DND-41 (cell line): ENCODE results near the gene STX16.

ENCODE experiments used
- ATAC-seq: fragments of 200-7000 bp; cut with Tn5 transposase; 3 replicates; pipeline ENCODE4 v1.9.1; 2021; ENCODE audit warnings: low read depth; ENCODE audit not compliant: insufficient read depth
- DNase-seq: peaks from one replicate; pipeline ENCODE4 v3.0.0-alpha.2; 2020
- H2AFZ ChIP-seq: 2 replicates; pipeline ENCODE4 v1.6.0; 2012; ENCODE audit warnings: low read depth, low read length
- H3K27ac ChIP-seq: 2 replicates; pipeline ENCODE4 v1.5.1; 2012; ENCODE audit warnings: low read length, inconsistent platforms
- H3K27me3 ChIP-seq: fragments of 200-600 bp; sonication (generic); 2 replicates; pipeline ENCODE4 v1.6.0; 2012; ENCODE audit warnings: low read length, mild to moderate bottlenecking, inconsistent platforms; ENCODE audit not compliant: insufficient read depth, poor library complexity
- H3K36me3 ChIP-seq: 2 replicates; pipeline ENCODE4 v1.5.1; 2012; ENCODE audit warnings: low read length, inconsistent platforms; ENCODE audit not compliant: insufficient read depth
- H3K4me1 ChIP-seq: 2 replicates; pipeline ENCODE4 v1.5.1; 2012; ENCODE audit warnings: mild to moderate bottlenecking, low read length; ENCODE audit not compliant: insufficient read depth
- H3K4me2 ChIP-seq: 2 replicates; pipeline ENCODE4 v1.6.0; 2012; ENCODE audit warnings: mild to moderate bottlenecking, moderate library complexity, low read length, inconsistent platforms; ENCODE audit not compliant: insufficient read depth
- H3K4me3 ChIP-seq, 2 experiments: fragments of 200-600 bp in 1 of 2; shearing (Covaris generic) in 1 of 2; 2 replicates each; pipeline ENCODE4 v1.5.1; 2012 to 2016; ENCODE audit warnings: inconsistent platforms in 2 of 2, low read length in 2 of 2, mild to moderate bottlenecking in 2 of 2, low read depth in 1 of 2, moderate library complexity in 1 of 2
- H3K79me2 ChIP-seq: 2 replicates; pipeline ENCODE4 v1.6.0; 2012; ENCODE audit warnings: low read length, inconsistent platforms; ENCODE audit not compliant: insufficient read depth
- H3K9ac ChIP-seq: 2 replicates; pipeline ENCODE4 v1.6.0; 2012; ENCODE audit warnings: low read depth, mild to moderate bottlenecking, inconsistent platforms, low read length, moderate library complexity
- H3K9me3 ChIP-seq: 2 replicates; pipeline ENCODE4 v1.5.1; 2012; ENCODE audit warnings: low read length, moderate library complexity, mild to moderate bottlenecking, inconsistent platforms; ENCODE audit not compliant: insufficient read depth, severe bottlenecking
- H4K20me1 ChIP-seq: 2 replicates; pipeline ENCODE4 v1.6.0; 2012; ENCODE audit warnings: low read length; ENCODE audit not compliant: insufficient read depth
- EZH2 ChIP-seq: IDR thresholded peaks from 3 replicates; pipeline ENCODE4 v1.6.1; 2012; ENCODE audit warnings: borderline replicate concordance, low read depth, mild to moderate bottlenecking, moderate library complexity, low read length, inconsistent platforms; ENCODE audit not compliant: severe bottlenecking
- TF ChIP-seq, protein P1 (sequence below): IDR thresholded peaks from 2 replicates; pipeline ENCODE4 v1.5.1; 2012; ENCODE audit warnings: borderline replicate concordance, low read length, moderate library complexity, mild to moderate bottlenecking; ENCODE audit not compliant: poor library complexity, severe bottlenecking; ENCODE audit errors: extremely low read depth

STX16 gene

DNA sequence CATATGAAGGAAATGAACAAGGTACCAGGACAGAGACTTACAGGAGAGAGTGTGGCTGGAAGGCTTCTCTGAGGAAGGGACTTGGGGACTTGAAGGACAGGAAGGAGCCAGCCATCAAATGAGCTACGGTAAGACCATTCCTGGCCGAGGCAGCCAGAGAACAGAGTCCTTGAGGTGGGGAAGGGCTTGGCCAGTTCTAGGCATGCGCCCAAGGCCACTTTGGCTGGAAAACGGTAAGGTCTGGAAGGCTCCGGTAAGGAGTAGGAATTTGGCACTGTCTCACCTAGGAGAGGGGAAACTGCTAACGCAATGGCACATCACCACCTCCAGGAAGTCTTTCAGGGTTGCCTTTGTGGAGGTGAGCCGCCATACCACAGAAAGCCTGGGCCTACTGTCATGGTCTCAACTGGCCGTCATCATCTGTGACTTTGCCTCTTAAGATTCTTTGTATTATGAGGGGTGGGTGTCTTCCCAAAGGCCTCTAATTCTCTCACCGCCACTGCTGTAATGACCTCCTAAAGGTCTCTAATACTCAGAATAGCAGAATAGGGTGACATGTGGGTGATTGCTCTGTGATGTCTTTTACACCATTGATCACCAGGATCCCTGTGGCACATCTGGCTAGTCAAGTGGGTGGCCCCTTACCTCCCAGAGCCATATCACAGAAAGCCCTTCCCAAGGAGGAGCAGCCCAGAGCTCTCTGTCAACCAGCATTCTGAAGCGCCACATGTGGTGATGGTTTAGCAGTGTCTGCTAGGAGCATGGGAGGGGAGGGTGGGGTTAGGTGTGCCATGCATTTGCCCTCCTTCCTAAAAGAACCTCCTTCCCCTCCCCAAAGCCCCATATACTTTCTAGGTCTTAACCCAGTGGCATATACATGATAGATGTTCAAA, 17.7 kb upstream of the STX16 start:
- DNase-seq (no peak), ATAC-seq (no peak)
- Histone ChIP-seq H3K4me2 (no peak overlapping the region), H3K4me3 (no peak overlapping the region), H3K9ac (no peak overlapping the region), H4K20me1 (no peaks in the 10 kb centered on the region; the same call in 1 of the 2 replicates), H3K27me3 (peaks cover 17% of the 10 kb centered on the region), H3K27ac (no peak overlapping the region), H3K4me1 (no peaks in the 10 kb centered on the region), H3K36me3 (no peaks in the 10 kb centered on the region), H3K9me3 (no peaks in the 10 kb centered on the region), H3K79me2 (no peaks in the 10 kb centered on the region), H2AFZ (no peak overlapping the region)
- no peak for TF ChIP-seq EZH2
- TF ChIP-seq, protein P1, sequence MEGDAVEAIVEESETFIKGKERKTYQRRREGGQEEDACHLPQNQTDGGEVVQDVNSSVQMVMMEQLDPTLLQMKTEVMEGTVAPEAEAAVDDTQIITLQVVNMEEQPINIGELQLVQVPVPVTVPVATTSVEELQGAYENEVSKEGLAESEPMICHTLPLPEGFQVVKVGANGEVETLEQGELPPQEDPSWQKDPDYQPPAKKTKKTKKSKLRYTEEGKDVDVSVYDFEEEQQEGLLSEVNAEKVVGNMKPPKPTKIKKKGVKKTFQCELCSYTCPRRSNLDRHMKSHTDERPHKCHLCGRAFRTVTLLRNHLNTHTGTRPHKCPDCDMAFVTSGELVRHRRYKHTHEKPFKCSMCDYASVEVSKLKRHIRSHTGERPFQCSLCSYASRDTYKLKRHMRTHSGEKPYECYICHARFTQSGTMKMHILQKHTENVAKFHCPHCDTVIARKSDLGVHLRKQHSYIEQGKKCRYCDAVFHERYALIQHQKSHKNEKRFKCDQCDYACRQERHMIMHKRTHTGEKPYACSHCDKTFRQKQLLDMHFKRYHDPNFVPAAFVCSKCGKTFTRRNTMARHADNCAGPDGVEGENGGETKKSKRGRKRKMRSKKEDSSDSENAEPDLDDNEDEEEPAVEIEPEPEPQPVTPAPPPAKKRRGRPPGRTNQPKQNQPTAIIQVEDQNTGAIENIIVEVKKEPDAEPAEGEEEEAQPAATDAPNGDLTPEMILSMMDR: no peak

DNA sequence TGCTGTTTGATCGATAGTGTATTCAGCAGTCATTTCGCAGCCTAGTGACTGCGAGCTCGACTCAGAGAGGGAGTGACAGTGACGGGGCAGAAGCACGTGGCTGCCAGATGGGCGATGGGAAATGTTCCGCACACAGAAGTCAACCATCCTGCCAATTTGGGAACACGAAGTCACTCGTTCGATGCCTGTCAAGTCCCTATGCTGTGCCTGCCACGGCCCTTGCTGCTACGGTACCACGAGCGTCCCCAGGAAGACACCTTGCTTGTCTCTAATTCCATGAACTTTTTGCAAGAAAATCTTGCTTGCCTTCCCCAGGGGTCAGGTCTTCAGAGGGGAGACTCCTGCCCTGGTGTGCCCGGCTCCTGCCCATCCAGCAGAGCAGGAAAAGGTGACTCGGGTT, 17.0 kb upstream of the STX16 start:
- DNase-seq (no peak), ATAC-seq (no peak)
- TF ChIP-seq EZH2: no peak
- TF ChIP-seq, protein P1: no peak
- Histone ChIP-seq H4K20me1 (no peaks in the 10 kb centered on the region; the same call in 1 of the 2 replicates), H3K4me1 (no peaks in the 10 kb centered on the region), H3K36me3 (no peaks in the 10 kb centered on the region), H3K4me2 (no peak overlapping the region), H3K4me3 (no peak overlapping the region), H3K27me3 (peaks cover 17% of the 10 kb centered on the region), H3K9ac (no peak overlapping the region), H3K9me3 (no peaks in the 10 kb centered on the region), H2AFZ (no peak overlapping the region), H3K27ac (no peak overlapping the region), H3K79me2 (no peaks in the 10 kb centered on the region)

DNA sequence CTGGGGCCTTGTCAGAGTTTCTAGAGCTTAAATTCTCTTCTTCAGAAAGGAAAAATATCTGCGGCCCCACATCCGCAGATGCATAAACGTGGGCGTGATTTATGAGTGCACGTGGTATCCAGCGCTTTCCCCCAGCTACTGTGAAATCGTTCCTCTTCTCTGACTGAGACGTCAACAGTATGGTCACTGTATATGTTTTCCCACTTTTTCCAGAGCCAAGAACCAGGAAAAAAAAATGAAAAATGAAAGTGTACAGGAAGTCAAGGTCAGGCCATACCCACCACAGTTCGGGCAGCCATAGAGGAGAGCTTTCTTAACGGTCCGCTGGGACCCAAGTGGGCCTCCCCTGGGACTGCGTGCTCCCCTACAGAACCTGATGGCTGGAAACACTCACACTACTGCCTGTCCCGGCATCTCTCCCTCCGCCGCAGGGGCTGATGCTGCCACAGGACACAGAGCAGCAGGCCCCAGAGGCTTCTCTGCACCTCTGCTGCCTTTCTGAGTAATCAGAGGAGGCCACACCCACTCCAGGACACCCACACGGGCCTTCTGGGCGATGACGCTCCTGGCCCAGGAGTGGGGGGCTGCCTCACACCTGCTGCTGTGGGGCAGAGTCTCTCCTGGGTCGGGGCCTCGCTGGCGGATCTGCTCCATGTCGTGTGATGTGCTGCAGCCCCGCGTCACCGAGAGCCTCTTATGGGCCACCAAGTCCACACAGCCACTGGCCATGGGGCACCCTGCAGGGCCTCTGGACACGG, 16.4 kb upstream of the STX16 start:
- ATAC-seq (no peak), DNase-seq (no peak)
- no peaks in the 10 kb centered on the region for H3K79me2 ChIP-seq
- no peaks in the 10 kb centered on the region for H3K36me3 ChIP-seq
- H3K4me1 ChIP-seq: no peaks in the 10 kb centered on the region
- no peak overlapping the region for H3K4me3 ChIP-seq
- no peak overlapping the region for H3K27ac ChIP-seq
- H2AFZ ChIP-seq: no peak overlapping the region
- TF ChIP-seq EZH2: no peak
- TF ChIP-seq, protein P1: no peak
- no peak overlapping the region for H3K9ac ChIP-seq
- no peaks in the 10 kb centered on the region; the same call in 1 of the 2 replicates for H4K20me1 ChIP-seq
- H3K27me3 ChIP-seq: peaks cover 21% of the 10 kb centered on the region
- no peak overlapping the region for H3K4me2 ChIP-seq
- H3K9me3 ChIP-seq: no peaks in the 10 kb centered on the region
